DOHH2 (cell line): ENCODE results near the gene CDC40.

ENCODE experiments used
- H3F3A ChIP-seq: fragments of 200-600 bp; sonication (generic), shearing (Covaris generic); 2 replicates; pipeline ENCODE4 v1.6.0; 2016; ENCODE audit warnings: antibody characterized with exemption, mild to moderate bottlenecking; ENCODE audit not compliant: control insufficient read depth, insufficient read depth
- H3K27ac ChIP-seq: fragments of 200-600 bp; sonication (generic); 2 replicates; pipeline ENCODE4 v1.5.1; 2014; ENCODE audit warnings: low read depth, mild to moderate bottlenecking, low read length, moderate library complexity
- H3K27me3 ChIP-seq: fragments of 200-600 bp; sonication (generic); 2 replicates; pipeline ENCODE4 v1.6.1; 2014; ENCODE audit warnings: mild to moderate bottlenecking, low read length, mixed read lengths; ENCODE audit not compliant: control insufficient read depth
- H3K36me3 ChIP-seq: fragments of 200-600 bp; sonication (generic); 2 replicates; pipeline ENCODE4 v1.6.1; 2014; ENCODE audit warnings: mild to moderate bottlenecking, low read length, moderate library complexity, mixed read lengths; ENCODE audit not compliant: control insufficient read depth
- H3K4me1 ChIP-seq: fragments of 200-600 bp; sonication (generic); 2 replicates; pipeline ENCODE4 v1.6.1; 2014; ENCODE audit warnings: mild to moderate bottlenecking, low read length, mixed read lengths; ENCODE audit not compliant: control insufficient read depth
- H3K4me2 ChIP-seq: fragments of 200-600 bp; sonication (generic); 2 replicates; pipeline ENCODE4 v1.6.0; 2014; ENCODE audit warnings: mild to moderate bottlenecking, low read length, moderate library complexity
- H3K4me3 ChIP-seq: fragments of 200-600 bp; sonication (generic); 2 replicates; pipeline ENCODE4 v1.5.1; 2014; ENCODE audit warnings: mild to moderate bottlenecking, low read length, mixed read lengths
- H3K79me2 ChIP-seq: fragments of 200-600 bp; sonication (generic); 2 replicates; pipeline ENCODE4 v1.6.1; 2014; ENCODE audit warnings: mild to moderate bottlenecking, low read length, mixed read lengths; ENCODE audit not compliant: control insufficient read depth
- H3K9me2 ChIP-seq: fragments of 200-600 bp; sonication (generic); replicated peaks from 2 replicates; pipeline ENCODE4 v1.6.1; 2014; ENCODE audit warnings: mild to moderate bottlenecking, low read length, mixed read lengths; ENCODE audit not compliant: control insufficient read depth
- H3K9me3 ChIP-seq: fragments of 200-600 bp; sonication (generic); 2 replicates; pipeline ENCODE4 v1.6.1; 2014; ENCODE audit warnings: antibody characterized with exemption, low read length, mixed read lengths; ENCODE audit not compliant: control insufficient read depth, insufficient read depth
- H4K20me1 ChIP-seq: fragments of 200-600 bp; sonication (generic); 2 replicates; pipeline ENCODE4 v1.6.0; 2014; ENCODE audit warnings: low read depth, mild to moderate bottlenecking, antibody characterized with exemption, low read length, moderate library complexity; ENCODE audit not compliant: control insufficient read depth, insufficient read depth
- CTCF ChIP-seq: fragments of 200-600 bp; sonication (generic); IDR thresholded peaks from one replicate; pipeline ENCODE4 v1.5.1; 2014; ENCODE audit warnings: antibody characterized with exemption, mild to moderate bottlenecking, low read depth, low read length; ENCODE audit not compliant: poor library complexity, severe bottlenecking
- EZH2phosphoT487 ChIP-seq: fragments of 200-600 bp; sonication (generic); IDR thresholded peaks from 2 replicates; pipeline ENCODE4 v1.6.1; 2017; ENCODE audit warnings: borderline replicate concordance, mild to moderate bottlenecking, antibody characterized with exemption, low read length, moderate library complexity, mixed read lengths

The CDC40 gene

GRCh38 chr6:110250838-110251237, 70.6 kb downstream of the CDC40 start:
- Histone ChIP-seq H3K4me1 (no peaks in the 10 kb centered on the region), H3K79me2 (no peaks in the 10 kb centered on the region), H3K36me3 (no peaks in the 10 kb centered on the region), H3K27me3 (no peaks in the 10 kb centered on the region), H3K4me2 (no peak overlapping the region), H3K27ac (no peak overlapping the region), H3K9me3 (no peaks in the 10 kb centered on the region), H3F3A (no peaks in the 10 kb centered on the region), H3K9me2 (no peaks in the 10 kb centered on the region), H3K4me3 (no peak overlapping the region), H4K20me1 (no peaks in the 10 kb centered on the region)
- no peak for TF ChIP-seq CTCF
- TF ChIP-seq EZH2phosphoT487, result no peak

GRCh38 chr6:110255211-110255750, 75.1 kb downstream of the CDC40 start:
- no peak for TF ChIP-seq CTCF
- TF ChIP-seq EZH2phosphoT487, result no peak
- no peak overlapping the region for H3K4me2 ChIP-seq
- no peaks in the 10 kb centered on the region for H3K36me3 ChIP-seq
- H4K20me1 ChIP-seq, result no peaks in the 10 kb centered on the region
- H3K27ac ChIP-seq, result no peak overlapping the region
- no peaks in the 10 kb centered on the region for H3K79me2 ChIP-seq
- no peaks in the 10 kb centered on the region for H3K9me3 ChIP-seq
- no peaks in the 10 kb centered on the region for H3K4me1 ChIP-seq
- H3K9me2 ChIP-seq, result no peaks in the 10 kb centered on the region
- H3K27me3 ChIP-seq, result no peaks in the 10 kb centered on the region
- H3F3A ChIP-seq, result no peaks in the 10 kb centered on the region
- no peak overlapping the region for H3K4me3 ChIP-seq

- no peak for TF ChIP-seq CTCF
- TF ChIP-seq EZH2phosphoT487, result no peak
- no peaks in the 10 kb centered on the region for H3K9me2 ChIP-seq
- no peaks in the 10 kb centered on the region for H3K79me2 ChIP-seq
- H3K4me2 ChIP-seq, result no peak overlapping the region
- H4K20me1 ChIP-seq, result no peaks in the 10 kb centered on the region
- no peaks in the 10 kb centered on the region for H3K36me3 ChIP-seq
- H3K4me3 ChIP-seq, result no peak overlapping the region
- H3K27me3 ChIP-seq, result no peaks in the 10 kb centered on the region
- H3K27ac ChIP-seq, result no peak overlapping the region
- no peaks in the 10 kb centered on the region for H3K9me3 ChIP-seq
- no peaks in the 10 kb centered on the region for H3K4me1 ChIP-seq
- no peaks in the 10 kb centered on the region for H3F3A ChIP-seq
Measured at GRCh38 chr6:110256366-110256765, 76.1 kb downstream of the CDC40 start.
